ENCODE data around the gene HRK. TPM values are rescaled to one million over a fixed set of nuclear protein-coding genes. Genes with fewer than 3 reads are reported as not detected.

Gene HRK
- total RNA-seq, 1 experiment from 2014 or later, result 3.5 TPM

GRCh38 chr12:116918464-116918863, 37.2 kb upstream of the HRK start:
- no peak for TF ChIP-seq TP53 (CRISPR knock-in tag; IDR thresholded peaks at IDR 0.05)
- no peak for TF ChIP-seq ZNF671 (CRISPR knock-in tag; IDR thresholded peaks at IDR 0.05)
- TF ChIP-seq NFE2L1 (CRISPR knock-in tag; IDR thresholded peaks at IDR 0.05), result no peak
- TF ChIP-seq ZNF232 (CRISPR knock-in tag; IDR thresholded peaks at IDR 0.05), result no peak
- no peak for TF ChIP-seq JAZF1 (CRISPR knock-in tag; IDR thresholded peaks at IDR 0.05)
- TF ChIP-seq, protein P1, sequence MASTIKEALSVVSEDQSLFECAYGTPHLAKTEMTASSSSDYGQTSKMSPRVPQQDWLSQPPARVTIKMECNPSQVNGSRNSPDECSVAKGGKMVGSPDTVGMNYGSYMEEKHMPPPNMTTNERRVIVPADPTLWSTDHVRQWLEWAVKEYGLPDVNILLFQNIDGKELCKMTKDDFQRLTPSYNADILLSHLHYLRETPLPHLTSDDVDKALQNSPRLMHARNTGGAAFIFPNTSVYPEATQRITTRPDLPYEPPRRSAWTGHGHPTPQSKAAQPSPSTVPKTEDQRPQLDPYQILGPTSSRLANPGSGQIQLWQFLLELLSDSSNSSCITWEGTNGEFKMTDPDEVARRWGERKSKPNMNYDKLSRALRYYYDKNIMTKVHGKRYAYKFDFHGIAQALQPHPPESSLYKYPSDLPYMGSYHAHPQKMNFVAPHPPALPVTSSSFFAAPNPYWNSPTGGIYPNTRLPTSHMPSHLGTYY (CRISPR knock-in tag; IDR thresholded peaks at IDR 0.05), result no peak
- TF ChIP-seq E2F1 (CRISPR knock-in tag; IDR thresholded peaks at IDR 0.05), result no peak
- H3K4me3 Mint-ChIP-seq, result no peak overlapping the region
- no peak for ATAC-seq
- no peaks in the 10 kb centered on the region for H3K9me3 Mint-ChIP-seq
- CTCF ChIA-PET, result no interaction called here
- POLR2A ChIA-PET, result interaction anchor here (0.7 to 1.1 kb wide), 2 partner anchors 33 to 46 kb away, joined by 3 read pairs; no protein-coding TSS in a partner anchor
- H3K27me3 Mint-ChIP-seq (ENCODE audit: low read depth), result no peaks in the 10 kb centered on the region
- no peak for DNase-seq (ENCODE audit: low spot score)
- 0 out of 2 replicates have a peak overlapping the region, but pooled peaks have one; percentile 16 for H3K27ac Mint-ChIP-seq
- H3K36me3 Mint-ChIP-seq, result no peaks in the 10 kb centered on the region; the same call in 1 of the 2 replicates
- peaks cover 17% of the 10 kb centered on the region for H3K4me1 Mint-ChIP-seq

DNA sequence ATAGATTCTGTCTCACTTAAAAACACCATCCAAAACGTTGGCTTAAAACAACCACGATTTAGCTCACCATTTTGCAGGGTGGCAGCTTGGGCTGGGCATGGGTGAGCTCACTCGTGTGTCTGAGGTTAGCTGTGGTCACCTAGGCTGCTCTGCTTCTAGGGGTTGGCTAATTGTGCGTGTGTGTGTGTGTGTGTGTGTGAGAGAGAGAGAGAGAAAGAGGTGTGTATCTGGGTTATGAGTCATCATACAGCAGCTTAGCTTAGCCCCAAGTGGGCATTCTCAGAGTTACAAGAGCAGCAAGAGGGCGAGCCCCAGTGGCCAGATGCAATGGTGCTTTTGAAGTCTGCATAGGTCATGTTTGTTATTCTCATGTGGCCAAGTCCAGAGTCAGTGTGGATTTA, 35.5 kb upstream of the HRK start:
- no peaks in the 10 kb centered on the region for H3K27me3 Mint-ChIP-seq (ENCODE audit: low read depth)
- ChIA-PET CTCF (interaction anchor here (0.6 to 2.1 kb wide), 2 partner anchors 53 to 59 kb away, joined by 7 to 10 read pairs; no protein-coding TSS in a partner anchor), POLR2A (no interaction called here)
- H3K36me3 Mint-ChIP-seq, result no peaks in the 10 kb centered on the region; the same call in 1 of the 2 replicates
- DNase-seq (ENCODE audit: low spot score) (no peak), ATAC-seq (peak; percentile 59)
- peaks cover 19% of the 10 kb centered on the region for H3K4me1 Mint-ChIP-seq
- TF ChIP-seq GABPB1 (CRISPR knock-in tag; IDR thresholded peaks at IDR 0.05), result 0 out of 2 replicates have a peak, but pooled peaks have one; percentile 24
- TF ChIP-seq PRDM15 (CRISPR knock-in tag; IDR thresholded peaks at IDR 0.05), result no peak
- no peaks in the 10 kb centered on the region for H3K9me3 Mint-ChIP-seq
- peak overlapping the region; percentile 3; the same call in 1 of the 2 replicates for H3K27ac Mint-ChIP-seq
- no peak overlapping the region for H3K4me3 Mint-ChIP-seq

DNA sequence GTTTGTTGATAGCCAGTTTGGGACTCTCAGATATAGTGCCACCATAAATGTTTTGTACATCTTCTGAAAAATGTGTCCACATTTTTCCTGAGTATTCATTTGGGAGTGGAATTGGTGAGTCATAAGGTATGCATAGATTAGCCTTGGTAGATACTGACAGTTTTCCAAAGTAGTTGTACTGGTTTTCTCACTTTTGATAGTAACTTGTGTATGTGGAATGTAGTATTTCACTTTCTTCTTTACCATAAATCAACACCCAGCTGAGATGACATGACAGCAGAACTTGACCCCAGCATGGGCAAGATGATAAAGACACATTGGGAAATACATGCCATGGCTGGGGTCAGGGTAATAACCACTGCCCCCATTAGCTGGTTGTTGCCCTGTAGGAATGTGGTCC, 34.9 kb upstream of the HRK start:
- ATAC-seq, result no peak
- no peak for DNase-seq (ENCODE audit: low spot score)
- ChIA-PET POLR2A (no interaction called here), CTCF (interaction anchor here (0.6 to 2.1 kb wide), 2 partner anchors 53 to 58 kb away, joined by 7 to 10 read pairs; no protein-coding TSS in a partner anchor)
- H3K36me3 Mint-ChIP-seq, result no peaks in the 10 kb centered on the region; the same call in 1 of the 2 replicates
- no peaks in the 10 kb centered on the region for H3K9me3 Mint-ChIP-seq
- no peak overlapping the region for H3K4me3 Mint-ChIP-seq
- peaks cover 22% of the 10 kb centered on the region for H3K4me1 Mint-ChIP-seq
- no peak overlapping the region for H3K27ac Mint-ChIP-seq
- no peaks in the 10 kb centered on the region for H3K27me3 Mint-ChIP-seq (ENCODE audit: low read depth)
- no peak for TF ChIP-seq IRF1 (CRISPR knock-in tag; IDR thresholded peaks at IDR 0.05)
- no peak for TF ChIP-seq E2F5 (CRISPR knock-in tag; IDR thresholded peaks at IDR 0.05)
- TF ChIP-seq CBFB (CRISPR knock-in tag; IDR thresholded peaks at IDR 0.05; ENCODE audit: low read depth), result no peak
- TF ChIP-seq ARID4B (CRISPR knock-in tag; IDR thresholded peaks at IDR 0.05; ENCODE audit: borderline replicate concordance), result no peak
- no peak for TF ChIP-seq SMAD3 (CRISPR knock-in tag; IDR thresholded peaks at IDR 0.05; ENCODE audit: borderline replicate concordance)
- TF ChIP-seq USF2 (CRISPR knock-in tag; IDR thresholded peaks at IDR 0.05), result no peak
- no peak for TF ChIP-seq ESRRA (CRISPR knock-in tag; IDR thresholded peaks at IDR 0.05; ENCODE audit: borderline replicate concordance)
- TF ChIP-seq GTF2I (CRISPR knock-in tag; conservative IDR thresholded peaks at IDR 0.05), result no peak
